DOHH2 (cell line): ENCODE measurements around the gene KCNS1.

ENCODE experiments used
- H3F3A ChIP-seq: fragments of 200-600 bp; sonication (generic), shearing (Covaris generic); 2 replicates; pipeline ENCODE4 v1.6.0; 2016; ENCODE audit warnings: antibody characterized with exemption, mild to moderate bottlenecking; ENCODE audit not compliant: control insufficient read depth, insufficient read depth
- H3K27ac ChIP-seq: fragments of 200-600 bp; sonication (generic); 2 replicates; pipeline ENCODE4 v1.5.1; 2014; ENCODE audit warnings: low read depth, mild to moderate bottlenecking, low read length, moderate library complexity
- H3K27me3 ChIP-seq: fragments of 200-600 bp; sonication (generic); 2 replicates; pipeline ENCODE4 v1.6.1; 2014; ENCODE audit warnings: mild to moderate bottlenecking, low read length, mixed read lengths; ENCODE audit not compliant: control insufficient read depth
- H3K36me3 ChIP-seq: fragments of 200-600 bp; sonication (generic); 2 replicates; pipeline ENCODE4 v1.6.1; 2014; ENCODE audit warnings: mild to moderate bottlenecking, low read length, moderate library complexity, mixed read lengths; ENCODE audit not compliant: control insufficient read depth
- H3K4me1 ChIP-seq: fragments of 200-600 bp; sonication (generic); 2 replicates; pipeline ENCODE4 v1.6.1; 2014; ENCODE audit warnings: mild to moderate bottlenecking, low read length, mixed read lengths; ENCODE audit not compliant: control insufficient read depth
- H3K4me2 ChIP-seq: fragments of 200-600 bp; sonication (generic); 2 replicates; pipeline ENCODE4 v1.6.0; 2014; ENCODE audit warnings: mild to moderate bottlenecking, low read length, moderate library complexity
- H3K4me3 ChIP-seq: fragments of 200-600 bp; sonication (generic); 2 replicates; pipeline ENCODE4 v1.5.1; 2014; ENCODE audit warnings: mild to moderate bottlenecking, low read length, mixed read lengths
- H3K79me2 ChIP-seq: fragments of 200-600 bp; sonication (generic); 2 replicates; pipeline ENCODE4 v1.6.1; 2014; ENCODE audit warnings: mild to moderate bottlenecking, low read length, mixed read lengths; ENCODE audit not compliant: control insufficient read depth
- H3K9me2 ChIP-seq: fragments of 200-600 bp; sonication (generic); replicated peaks from 2 replicates; pipeline ENCODE4 v1.6.1; 2014; ENCODE audit warnings: mild to moderate bottlenecking, low read length, mixed read lengths; ENCODE audit not compliant: control insufficient read depth
- H3K9me3 ChIP-seq: fragments of 200-600 bp; sonication (generic); 2 replicates; pipeline ENCODE4 v1.6.1; 2014; ENCODE audit warnings: antibody characterized with exemption, low read length, mixed read lengths; ENCODE audit not compliant: control insufficient read depth, insufficient read depth
- H4K20me1 ChIP-seq: fragments of 200-600 bp; sonication (generic); 2 replicates; pipeline ENCODE4 v1.6.0; 2014; ENCODE audit warnings: low read depth, mild to moderate bottlenecking, antibody characterized with exemption, low read length, moderate library complexity; ENCODE audit not compliant: control insufficient read depth, insufficient read depth
- CTCF ChIP-seq: fragments of 200-600 bp; sonication (generic); IDR thresholded peaks from one replicate; pipeline ENCODE4 v1.5.1; 2014; ENCODE audit warnings: antibody characterized with exemption, mild to moderate bottlenecking, low read depth, low read length; ENCODE audit not compliant: poor library complexity, severe bottlenecking
- EZH2phosphoT487 ChIP-seq: fragments of 200-600 bp; sonication (generic); IDR thresholded peaks from 2 replicates; pipeline ENCODE4 v1.6.1; 2017; ENCODE audit warnings: borderline replicate concordance, mild to moderate bottlenecking, antibody characterized with exemption, low read length, moderate library complexity, mixed read lengths

Gene KCNS1

GRCh38 chr20:45085289-45085688 is 15.6 kb downstream of the KCNS1 start:
- H3K4me1 ChIP-seq = peaks cover 19% of the 10 kb centered on the region
- H3K9me2 ChIP-seq = no peaks in the 10 kb centered on the region
- H3K4me3 ChIP-seq = no peak overlapping the region
- no peaks in the 10 kb centered on the region for H4K20me1 ChIP-seq
- H3K27ac ChIP-seq = no peak overlapping the region
- no peaks in the 10 kb centered on the region; the same call in 1 of the 2 replicates for H3K9me3 ChIP-seq
- no peaks in the 10 kb centered on the region for H3K27me3 ChIP-seq
- H3K36me3 ChIP-seq = peaks cover 57% of the 10 kb centered on the region
- TF ChIP-seq CTCF (no peak), EZH2phosphoT487 (no peak)
- no peaks in the 10 kb centered on the region for H3K79me2 ChIP-seq
- H3F3A ChIP-seq = no peaks in the 10 kb centered on the region; the same call in 1 of the 2 replicates
- H3K4me2 ChIP-seq = no peak overlapping the region

- no peak overlapping the region for H3K27ac ChIP-seq
- no peaks in the 10 kb centered on the region for H3K27me3 ChIP-seq
- H3K79me2 ChIP-seq = no peaks in the 10 kb centered on the region
- H3K4me2 ChIP-seq = no peak overlapping the region
- TF ChIP-seq CTCF (no peak), EZH2phosphoT487 (no peak)
- no peaks in the 10 kb centered on the region; the same call in 1 of the 2 replicates for H3K9me3 ChIP-seq
- no peaks in the 10 kb centered on the region; the same call in 1 of the 2 replicates for H3F3A ChIP-seq
- H4K20me1 ChIP-seq = no peaks in the 10 kb centered on the region
- H3K9me2 ChIP-seq = no peaks in the 10 kb centered on the region
- H3K4me3 ChIP-seq = no peak overlapping the region
- peaks cover 19% of the 10 kb centered on the region for H3K4me1 ChIP-seq
- peaks cover 64% of the 10 kb centered on the region for H3K36me3 ChIP-seq
Measured at GRCh38 chr20:45083127-45083526, 17.8 kb downstream of the KCNS1 start.

- H3F3A ChIP-seq = no peaks in the 10 kb centered on the region; the same call in 1 of the 2 replicates
- H3K4me2 ChIP-seq = no peak overlapping the region
- no peaks in the 10 kb centered on the region for H3K9me2 ChIP-seq
- H3K36me3 ChIP-seq = peaks cover 68% of the 10 kb centered on the region
- TF ChIP-seq EZH2phosphoT487 = no peak
- no peak for TF ChIP-seq CTCF
- H3K79me2 ChIP-seq = no peaks in the 10 kb centered on the region
- no peak overlapping the region for H3K27ac ChIP-seq
- H4K20me1 ChIP-seq = no peaks in the 10 kb centered on the region
- no peak overlapping the region for H3K4me3 ChIP-seq
- no peaks in the 10 kb centered on the region; the same call in 1 of the 2 replicates for H3K9me3 ChIP-seq
- no peaks in the 10 kb centered on the region for H3K27me3 ChIP-seq
- peaks cover 16% of the 10 kb centered on the region for H3K4me1 ChIP-seq
Measured at GRCh38 chr20:45082468-45082867, 18.5 kb downstream of the KCNS1 start.
